ENCODE results near the gene ORC3.

Gene ORC3

GRCh38 chr6:87706187-87706966, 116.4 kb downstream of the ORC3 start:
- TF ChIP-seq GATA2 (IDR thresholded peaks at IDR 0.05; ENCODE audit: low read depth, low read length) (no peak), GATA3 (IDR thresholded peaks at IDR 0.05; ENCODE audit: low read depth, low read length) (no peak)

GRCh38 chr6:87710090-87710489, 120.2 kb downstream of the ORC3 start:
- TF ChIP-seq GATA3 (IDR thresholded peaks at IDR 0.05; ENCODE audit: low read depth, low read length) (no peak), GATA2 (IDR thresholded peaks at IDR 0.05; ENCODE audit: low read depth, low read length) (no peak)

- TF ChIP-seq GATA2 (IDR thresholded peaks at IDR 0.05; ENCODE audit: low read depth, low read length): no peak
- TF ChIP-seq GATA3 (IDR thresholded peaks at IDR 0.05; ENCODE audit: low read depth, low read length): no peak
Observed at GRCh38 chr6:87714093-87714842, 124.3 kb downstream of the ORC3 start.
